Body of pancreas (tissue), 4 donors: ENCODE data around the gene GPANK1.

ENCODE experiments used
- POLR2A ChIP-seq, 3 donors: fragments of 450-650 bp; IDR thresholded peaks; one replicate each; pipeline ENCODE4 v1.6.1; 2016; ENCODE audit warnings: antibody characterized with exemption in 3 of 3, mild to moderate bottlenecking in 2 of 3
- TF ChIP-seq, protein P1 (sequence below), 7 experiments: fragments of 450-650 bp in 4 of 7; fragments of 200-600 bp in 3 of 7; sonication (generic) in 3 of 7; IDR thresholded peaks; one replicate each; pipeline ENCODE4 v1.5.1; 2016 to 2019; ENCODE audit warnings: antibody characterized with exemption in 7 of 7

DNA sequence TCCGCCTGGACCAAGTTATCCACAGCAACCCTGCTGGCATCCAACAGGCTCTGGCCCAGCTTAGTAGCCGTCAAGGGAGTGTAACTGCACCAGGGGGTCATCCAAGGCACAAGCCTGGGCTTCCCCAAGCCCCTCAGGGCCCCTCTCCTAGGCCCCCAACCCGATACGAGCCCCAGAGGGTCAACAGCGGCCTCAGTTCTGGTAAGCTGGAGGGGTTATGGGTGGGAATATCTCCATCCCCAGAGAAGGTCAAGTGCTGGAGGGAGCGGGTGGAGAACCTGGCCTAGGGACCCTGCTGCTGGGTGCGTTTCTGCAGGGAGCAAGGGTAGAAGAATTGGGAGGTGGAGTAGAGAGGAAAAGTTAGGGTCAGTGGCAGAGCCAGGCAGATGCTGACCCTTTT is 31.4 kb downstream of the GPANK1 start:
- TF ChIP-seq, protein P1, sequence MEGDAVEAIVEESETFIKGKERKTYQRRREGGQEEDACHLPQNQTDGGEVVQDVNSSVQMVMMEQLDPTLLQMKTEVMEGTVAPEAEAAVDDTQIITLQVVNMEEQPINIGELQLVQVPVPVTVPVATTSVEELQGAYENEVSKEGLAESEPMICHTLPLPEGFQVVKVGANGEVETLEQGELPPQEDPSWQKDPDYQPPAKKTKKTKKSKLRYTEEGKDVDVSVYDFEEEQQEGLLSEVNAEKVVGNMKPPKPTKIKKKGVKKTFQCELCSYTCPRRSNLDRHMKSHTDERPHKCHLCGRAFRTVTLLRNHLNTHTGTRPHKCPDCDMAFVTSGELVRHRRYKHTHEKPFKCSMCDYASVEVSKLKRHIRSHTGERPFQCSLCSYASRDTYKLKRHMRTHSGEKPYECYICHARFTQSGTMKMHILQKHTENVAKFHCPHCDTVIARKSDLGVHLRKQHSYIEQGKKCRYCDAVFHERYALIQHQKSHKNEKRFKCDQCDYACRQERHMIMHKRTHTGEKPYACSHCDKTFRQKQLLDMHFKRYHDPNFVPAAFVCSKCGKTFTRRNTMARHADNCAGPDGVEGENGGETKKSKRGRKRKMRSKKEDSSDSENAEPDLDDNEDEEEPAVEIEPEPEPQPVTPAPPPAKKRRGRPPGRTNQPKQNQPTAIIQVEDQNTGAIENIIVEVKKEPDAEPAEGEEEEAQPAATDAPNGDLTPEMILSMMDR (IDR thresholded peaks at IDR 0.05), result no peak
- TF ChIP-seq POLR2A (IDR thresholded peaks at IDR 0.05), result no peak
